GM10248 (cell line): ENCODE results near the gene SDK2.

ENCODE experiments used
- CTCF ChIA-PET: fragments of 300-600 bp; sonication (Branson Sonifier 250); formaldehyde crosslinking; extraction: SDS; loops from one replicate; lab custom pipeline; 2021; ENCODE audit warnings: antibody characterized with exemption; lab: Yijun Ruan, JAX
- POLR2A ChIA-PET: fragments of 350-650 bp; sonication (Branson Sonifier 250); formaldehyde crosslinking; extraction: SDS; loops from one replicate; lab custom pipeline; 2020; ENCODE audit warnings: antibody characterized with exemption; lab: Yijun Ruan, JAX
- DNase-seq: peaks from one replicate; pipeline ENCODE4 v3.0.0; 2012; ENCODE audit errors: extremely low spot score
- CTCF ChIP-seq: IDR thresholded peaks from 2 replicates; pipeline ENCODE4 v1.5.1; 2012; ENCODE audit warnings: mild to moderate bottlenecking, low read depth; ENCODE audit errors: extremely low read depth, missing control alignments, control extremely low read depth

The SDK2 gene

GRCh38 chr17:73393381-73393780 is 250.9 kb downstream of the SDK2 start:
- CTCF ChIA-PET = no interaction called here
- TF ChIP-seq CTCF = no peak
- POLR2A ChIA-PET = interaction anchor here (0.7 kb wide), 1 partner anchor 441 kb away, joined by 7 read pairs; no protein-coding TSS in a partner anchor
- DNase-seq = no peak

DNA sequence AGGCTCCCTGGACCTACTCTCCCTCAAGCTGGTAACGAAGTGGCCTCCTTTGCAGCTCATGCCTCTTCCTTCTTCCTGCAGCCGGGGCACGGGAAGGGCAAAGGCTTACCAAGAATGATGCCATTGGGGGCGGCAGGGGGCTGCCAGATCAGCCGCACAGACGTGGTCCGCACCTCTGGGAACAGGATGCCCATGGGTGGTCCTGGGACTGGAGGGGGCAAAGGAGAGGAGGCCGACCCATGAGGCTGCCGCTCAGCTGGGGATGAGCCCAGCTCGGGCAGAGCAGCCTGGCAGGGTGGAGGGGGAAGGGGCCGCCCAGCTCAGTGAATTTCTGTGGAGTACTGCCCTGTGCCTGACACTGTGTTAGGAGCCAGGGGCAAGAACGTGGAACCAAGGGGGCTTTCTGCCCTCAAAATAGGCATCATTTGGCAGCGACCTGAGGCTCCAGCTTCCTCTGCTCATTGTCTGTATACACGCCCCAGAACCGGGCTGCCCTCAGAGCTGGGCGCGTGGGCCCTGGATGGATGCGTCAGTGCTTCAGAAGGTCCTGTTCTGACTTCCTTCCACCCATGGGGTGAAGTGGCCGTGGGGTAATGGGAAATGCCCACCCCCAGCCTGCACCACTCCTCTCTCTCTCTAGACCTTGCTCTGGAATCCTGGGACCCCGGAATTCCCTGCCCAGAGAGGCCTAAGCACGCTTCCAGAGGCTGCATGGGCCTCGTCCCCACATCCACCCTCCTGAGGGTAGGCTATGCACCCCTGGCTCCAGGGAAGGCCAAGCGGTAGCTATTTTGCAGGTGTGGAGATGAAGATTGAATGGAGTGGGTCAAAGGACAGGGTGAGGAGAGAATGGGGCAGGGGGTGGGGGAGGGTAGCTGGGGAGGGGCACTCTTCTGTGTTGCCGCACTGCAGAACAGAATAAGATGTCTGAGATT is 252.6 kb downstream of the SDK2 start:
- DNase-seq = no peak
- TF ChIP-seq CTCF = no peak
- ChIA-PET CTCF (interaction anchor here (0.6 to 1.2 kb wide), 2 partner anchors 411 to 831 kb away, joined by 3 read pairs; no protein-coding TSS in a partner anchor), POLR2A (no interaction called here)

DNA sequence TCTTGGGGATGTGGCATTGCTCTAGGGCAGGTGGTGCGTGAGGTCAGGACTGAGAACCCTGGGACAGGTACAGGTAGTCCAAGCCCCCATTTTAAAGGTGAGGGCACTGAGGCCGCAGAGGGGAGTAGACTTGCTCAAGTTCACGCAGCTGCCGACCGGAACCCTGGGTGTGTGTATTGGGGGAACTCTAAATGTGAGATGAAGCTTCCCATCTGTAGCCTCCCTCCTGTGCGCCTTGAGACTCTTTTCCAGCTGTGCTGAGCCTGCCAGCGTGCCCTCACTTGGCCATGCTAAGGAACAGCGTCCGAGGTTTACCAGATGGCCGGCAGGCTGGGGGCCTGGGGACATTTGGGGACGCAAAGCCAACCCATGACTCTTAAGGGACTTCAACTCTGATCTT is 253.4 kb downstream of the SDK2 start:
- CTCF ChIA-PET = interaction anchor here (0.6 kb wide), 1 partner anchor 411 kb away, joined by 3 read pairs; no protein-coding TSS in a partner anchor
- no peak for TF ChIP-seq CTCF
- POLR2A ChIA-PET = no interaction called here
- no peak for DNase-seq

DNA sequence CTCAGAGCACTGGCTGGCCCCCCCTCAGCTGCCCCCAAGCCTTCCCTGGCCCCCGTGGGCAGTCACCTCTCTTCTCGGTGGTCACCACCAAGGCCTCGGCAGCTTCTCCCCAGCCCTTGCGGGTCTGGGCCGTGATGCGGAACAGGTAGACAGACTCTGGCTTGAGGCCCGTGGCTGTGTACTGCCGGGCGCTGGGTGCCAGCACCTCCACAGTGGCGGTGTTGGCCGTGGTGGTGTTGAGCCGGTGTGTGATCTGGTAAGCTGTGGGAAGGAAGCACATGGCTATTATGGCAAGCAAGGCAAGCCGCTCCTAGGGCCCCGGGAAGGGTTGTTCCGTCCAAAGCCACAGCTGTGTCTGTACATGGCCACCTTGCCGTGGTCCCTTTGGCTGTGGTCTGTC is 254.0 kb downstream of the SDK2 start:
- CTCF ChIA-PET = no interaction called here
- no peak for TF ChIP-seq CTCF
- no peak for DNase-seq
- POLR2A ChIA-PET = no interaction called here

- POLR2A ChIA-PET = no interaction called here
- TF ChIP-seq CTCF = no peak
- CTCF ChIA-PET = no interaction called here
- no peak for DNase-seq
Observed at GRCh38 chr17:73389411-73389810, 254.8 kb downstream of the SDK2 start.

DNA sequence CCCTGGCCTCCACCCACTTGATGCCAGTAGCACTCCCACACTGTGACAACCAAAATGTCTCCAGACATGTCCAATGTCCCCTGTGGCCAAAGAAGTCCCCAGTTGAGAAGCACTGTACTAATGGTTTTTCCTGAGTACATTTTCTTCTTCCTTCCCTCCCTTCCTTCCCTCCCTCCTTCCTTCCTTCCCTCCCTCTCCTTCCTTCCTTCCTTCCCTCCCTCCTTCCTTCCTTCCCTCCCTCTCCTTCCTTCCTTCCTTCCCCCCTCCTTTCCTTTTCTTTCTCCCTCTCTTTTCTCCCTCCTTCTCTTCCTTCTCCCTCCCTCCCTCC is 255.7 kb downstream of the SDK2 start:
- no peak for DNase-seq
- CTCF ChIA-PET = no interaction called here
- no peak for TF ChIP-seq CTCF

More for the DNA sequence above, 255.7 kb downstream of the SDK2 start:
- POLR2A ChIA-PET = no interaction called here
